ENCODE data around the gene YEATS2. TPM values are rescaled to one million over a fixed set of nuclear protein-coding genes. Genes with fewer than 3 reads are reported as not detected.

Gene YEATS2
- total and polyA plus RNA-seq, 2 donors (not counting 1 experiment from before 2014, with no cell fraction given), result 25.0 to 28.7 TPM

DNA sequence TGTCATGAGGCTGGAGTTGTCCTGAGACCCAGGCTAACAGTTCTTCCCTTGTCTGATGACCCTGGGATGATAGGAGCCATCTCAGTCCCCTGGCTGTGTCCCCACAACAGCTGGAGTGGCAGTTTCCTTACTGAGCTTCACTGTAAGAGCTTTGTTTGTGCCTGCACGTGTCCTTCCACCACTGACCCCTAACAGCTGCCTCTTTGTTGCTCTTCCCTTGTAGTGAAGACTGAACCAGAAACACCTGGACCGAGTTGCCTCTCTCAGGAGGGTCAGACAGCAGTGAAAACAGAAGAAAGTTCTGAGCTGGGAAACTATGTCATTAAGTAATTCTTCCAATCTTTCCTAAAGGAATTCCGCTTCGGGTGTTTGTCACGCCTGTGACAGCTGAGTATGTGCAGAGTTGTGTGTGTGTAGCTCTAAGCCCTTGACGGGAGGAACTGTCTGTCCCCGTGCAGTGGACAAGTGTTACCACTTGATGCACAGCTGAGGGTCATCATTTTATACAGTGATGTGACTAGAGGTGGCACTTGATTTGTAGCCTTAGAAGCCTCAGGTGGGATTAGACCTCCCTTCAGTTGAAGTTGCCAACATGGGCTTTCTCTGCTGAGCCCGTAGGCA is 102.8 kb downstream of the YEATS2 start:
- Histone ChIP-seq H3K4me3 (replicated peaks in 1 of 4; ENCODE audit: control extremely low read depth in 1 of 4, insufficient read depth in 1 of 4, low read depth in 3 of 4, low read length in 4 of 4) (no peak overlapping the region), H3K27ac (ENCODE audit: insufficient read depth, low read length) (no peak overlapping the region), H3K36me3 (ENCODE audit: control insufficient read depth, insufficient read depth, low read length) (peaks cover 21% of the 10 kb centered on the region), H3K4me1 (ENCODE audit: control insufficient read depth, extremely low read depth, insufficient read depth, low read length) (no peaks in the 10 kb centered on the region), H3K9me3 (ENCODE audit: control insufficient read depth, insufficient read depth, low read depth, low read length) (no peaks in the 10 kb centered on the region), H2AFZ (ENCODE audit: low read length) (no peak overlapping the region), H3K4me2 (ENCODE audit: extremely low read depth, insufficient read depth, low read length) (no peak overlapping the region), H3K27me3 (ENCODE audit: control insufficient read depth, insufficient read depth, low read length) (no peaks in the 10 kb centered on the region), H4K20me1 (ENCODE audit: control insufficient read depth, extremely low read depth, insufficient read depth, low read length) (no peaks in the 10 kb centered on the region), H3K9ac (ENCODE audit: insufficient read depth, low read length) (no peak overlapping the region), H3K79me2 (ENCODE audit: control insufficient read depth, insufficient read depth, low read length) (no peaks in the 10 kb centered on the region)
- TF ChIP-seq EZH2 (IDR thresholded peaks at IDR 0.05; ENCODE audit: low read length, missing control alignments), result no peak
- TF ChIP-seq CTCF (conservative IDR thresholded peaks at IDR 0.05 in 1 of 2, IDR thresholded peaks at IDR 0.05 in 1 of 2; ENCODE audit: low read depth in 1 of 2, low read length in 2 of 2), result no peak
- DNase-seq (ENCODE audit: low read depth in 2 of 2), result no peak

DNA sequence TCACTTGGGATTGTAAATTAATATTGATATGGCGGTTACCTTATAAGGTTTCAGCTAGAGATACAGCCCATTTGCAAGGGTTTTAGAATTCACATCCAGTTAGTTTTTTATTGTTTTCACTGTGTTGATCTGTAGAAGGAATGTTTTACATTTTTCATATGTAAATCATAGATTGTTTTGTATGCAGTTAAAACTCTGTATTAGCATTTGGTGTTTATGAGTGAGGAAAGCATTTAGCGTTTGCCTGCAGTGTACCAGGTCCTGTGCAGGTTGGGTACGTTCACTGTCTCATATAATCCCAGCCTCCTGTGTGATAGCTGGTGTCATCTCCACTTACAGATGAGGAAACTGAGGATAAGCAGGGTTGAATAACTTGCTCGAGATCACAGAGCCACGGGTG is 104.0 kb downstream of the YEATS2 start:
- no peak overlapping the region for H2AFZ ChIP-seq (ENCODE audit: low read length)
- no peaks in the 10 kb centered on the region for H3K9me3 ChIP-seq (ENCODE audit: control insufficient read depth, insufficient read depth, low read depth, low read length)
- no peak overlapping the region for H3K4me2 ChIP-seq (ENCODE audit: extremely low read depth, insufficient read depth, low read length)
- no peak for DNase-seq (ENCODE audit: low read depth in 2 of 2)
- no peaks in the 10 kb centered on the region for H4K20me1 ChIP-seq (ENCODE audit: control insufficient read depth, extremely low read depth, insufficient read depth, low read length)
- no peaks in the 10 kb centered on the region for H3K4me1 ChIP-seq (ENCODE audit: control insufficient read depth, extremely low read depth, insufficient read depth, low read length)
- no peak overlapping the region for H3K27ac ChIP-seq (ENCODE audit: insufficient read depth, low read length)
- H3K4me3 ChIP-seq (replicated peaks in 1 of 4; ENCODE audit: control extremely low read depth in 1 of 4, insufficient read depth in 1 of 4, low read depth in 3 of 4, low read length in 4 of 4), result no peak overlapping the region
- no peak for TF ChIP-seq EZH2 (IDR thresholded peaks at IDR 0.05; ENCODE audit: low read length, missing control alignments)
- TF ChIP-seq CTCF (conservative IDR thresholded peaks at IDR 0.05 in 1 of 2, IDR thresholded peaks at IDR 0.05 in 1 of 2; ENCODE audit: low read depth in 1 of 2, low read length in 2 of 2), result no peak
- no peak overlapping the region for H3K9ac ChIP-seq (ENCODE audit: insufficient read depth, low read length)
- no peaks in the 10 kb centered on the region for H3K27me3 ChIP-seq (ENCODE audit: control insufficient read depth, insufficient read depth, low read length)
- H3K36me3 ChIP-seq (ENCODE audit: control insufficient read depth, insufficient read depth, low read length), result peaks cover 21% of the 10 kb centered on the region
- H3K79me2 ChIP-seq (ENCODE audit: control insufficient read depth, insufficient read depth, low read length), result no peaks in the 10 kb centered on the region

DNA sequence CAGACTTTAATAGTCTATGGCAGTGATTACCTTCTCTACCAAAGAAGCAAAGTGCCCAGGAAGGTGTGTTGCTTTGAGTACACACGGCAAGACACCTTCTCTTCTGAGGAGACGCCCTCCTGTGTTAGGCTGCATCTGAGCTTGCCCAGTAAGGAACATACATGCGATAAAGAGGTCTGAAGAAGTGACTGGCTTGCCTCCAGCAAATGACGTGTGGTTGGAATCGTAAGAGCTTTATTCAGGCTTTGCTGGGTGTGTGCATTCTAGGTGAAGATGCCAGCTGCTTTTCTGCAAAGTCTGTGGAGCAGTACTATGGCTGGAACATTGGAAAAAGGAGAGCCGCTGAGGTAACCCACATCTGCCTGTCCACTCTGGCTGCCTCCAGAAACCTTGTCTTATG is 105.4 kb downstream of the YEATS2 start:
- Histone ChIP-seq H3K79me2 (ENCODE audit: control insufficient read depth, insufficient read depth, low read length) (no peaks in the 10 kb centered on the region), H2AFZ (ENCODE audit: low read length) (no peak overlapping the region), H3K9me3 (ENCODE audit: control insufficient read depth, insufficient read depth, low read depth, low read length) (no peaks in the 10 kb centered on the region), H3K4me2 (ENCODE audit: extremely low read depth, insufficient read depth, low read length) (no peak overlapping the region), H3K4me3 (replicated peaks in 1 of 4; ENCODE audit: control extremely low read depth in 1 of 4, insufficient read depth in 1 of 4, low read depth in 3 of 4, low read length in 4 of 4) (no peak overlapping the region), H4K20me1 (ENCODE audit: control insufficient read depth, extremely low read depth, insufficient read depth, low read length) (no peaks in the 10 kb centered on the region), H3K27me3 (ENCODE audit: control insufficient read depth, insufficient read depth, low read length) (no peaks in the 10 kb centered on the region), H3K27ac (ENCODE audit: insufficient read depth, low read length) (no peak overlapping the region), H3K36me3 (ENCODE audit: control insufficient read depth, insufficient read depth, low read length) (peaks cover 24% of the 10 kb centered on the region), H3K9ac (ENCODE audit: insufficient read depth, low read length) (no peak overlapping the region), H3K4me1 (ENCODE audit: control insufficient read depth, extremely low read depth, insufficient read depth, low read length) (no peaks in the 10 kb centered on the region)
- TF ChIP-seq EZH2 (IDR thresholded peaks at IDR 0.05; ENCODE audit: low read length, missing control alignments) (no peak), CTCF (conservative IDR thresholded peaks at IDR 0.05 in 1 of 2, IDR thresholded peaks at IDR 0.05 in 1 of 2; ENCODE audit: low read depth in 1 of 2, low read length in 2 of 2) (no peak)
- peak in 1 of 2 donors; percentile 47 for DNase-seq (ENCODE audit: low read depth in 2 of 2)
